Activated T-cell treated with anti-CD3 and anti-CD28 coated beads, Interleukin-2, amount 50 U/mL, for 72 hours (primary cell): ENCODE measurements around the gene HAUS1. TPM values are rescaled to one million over a fixed set of nuclear protein-coding genes. Genes with fewer than 3 reads are reported as not detected.

Experiments used
- ATAC-seq, 2 donors: fragments of 150-1000 bp; cut with Tn5 transposase; replicated peaks in 1 of 2; 2 replicates each; pipeline ENCODE4 v1.10.0; 2021; ENCODE audit warnings: moderate library complexity in 2 of 2, mild to moderate bottlenecking in 1 of 2
- DNase-seq, 2 donors: peaks; one replicate each; pipeline ENCODE4 v3.0.0; 2021 to 2022; ENCODE audit warnings: mixed read lengths in 1 of 2
- H3K27ac Mint-ChIP-seq: one replicate; pipeline ENCODE4 v1.8.0; 2022; ENCODE audit warnings: mild to moderate bottlenecking, moderate library complexity, mixed read lengths
- H3K27me3 Mint-ChIP-seq: one replicate; pipeline ENCODE4 v1.8.0; 2022; ENCODE audit warnings: low read depth, mixed read lengths
- H3K36me3 Mint-ChIP-seq, 2 donors: one replicate each; pipeline ENCODE4 v1.8.0; 2022; ENCODE audit warnings: mixed read lengths in 2 of 2, mild to moderate bottlenecking in 1 of 2; ENCODE audit not compliant: insufficient read depth in 2 of 2
- H3K4me1 Mint-ChIP-seq: one replicate; pipeline ENCODE4 v1.8.0; 2022; ENCODE audit warnings: low read depth, mixed read lengths
- H3K4me3 Mint-ChIP-seq, 2 donors: one replicate each; pipeline ENCODE4 v1.8.0; 2022; ENCODE audit warnings: mild to moderate bottlenecking in 2 of 2, mixed read lengths in 2 of 2, moderate library complexity in 2 of 2
- H3K9me3 Mint-ChIP-seq, 2 donors: one replicate each; pipeline ENCODE4 v1.8.0; 2022; ENCODE audit warnings: mixed read lengths in 2 of 2
- total RNA-seq, 2 donors: library from RNA; stranded (reverse); gene quantifications; one replicate each; pipeline ENCODE4 v1.2.3, GENCODE V29; 2022

HAUS1 gene
- total RNA-seq, 2 donors from 2014 or later = 42.0 to 43.4 TPM

GRCh38 chr18:46166261-46166970, 62.2 kb downstream of the HAUS1 start:
- ATAC-seq (no peak), DNase-seq (no peak)
- H3K27me3 Mint-ChIP-seq = no peaks in the 10 kb centered on the region
- no peak overlapping the region for H3K4me3 Mint-ChIP-seq
- no peak overlapping the region for H3K27ac Mint-ChIP-seq
- no peaks in the 10 kb centered on the region for H3K36me3 Mint-ChIP-seq
- H3K9me3 Mint-ChIP-seq = no peaks in the 10 kb centered on the region
- peaks cover 44% of the 10 kb centered on the region for H3K4me1 Mint-ChIP-seq

- H3K36me3 Mint-ChIP-seq = no peaks in the 10 kb centered on the region
- peaks cover 41% of the 10 kb centered on the region for H3K4me1 Mint-ChIP-seq
- H3K9me3 Mint-ChIP-seq = no peaks in the 10 kb centered on the region
- H3K4me3 Mint-ChIP-seq = peak overlapping the region; percentile 77 to 80
- no peaks in the 10 kb centered on the region for H3K27me3 Mint-ChIP-seq
- peak; percentile 29 to 40 for DNase-seq
- H3K27ac Mint-ChIP-seq = peak overlapping the region; percentile 51
- peak; percentile 67 to 72 for ATAC-seq
Observed at GRCh38 chr18:46167971-46168370, 63.8 kb downstream of the HAUS1 start.

- Mint-ChIP-seq H3K36me3 (peaks cover 3 to 4% of the 10 kb centered on the region in 2 donors), H3K4me3 (no peak overlapping the region)
Observed at GRCh38 chr18:46169464-46169941, 65.3 kb downstream of the HAUS1 start.

GRCh38 chr18:46171331-46171730, 67.1 kb downstream of the HAUS1 start:
- no peaks in the 10 kb centered on the region for H3K9me3 Mint-ChIP-seq
- H3K36me3 Mint-ChIP-seq = peaks cover 3 to 4% of the 10 kb centered on the region in 2 donors
- H3K4me1 Mint-ChIP-seq = peaks cover 52% of the 10 kb centered on the region
- H3K27me3 Mint-ChIP-seq = no peaks in the 10 kb centered on the region
- ATAC-seq (no peak), DNase-seq (no peak)
- peak overlapping the region in 1 of 2 donors; percentile 5 for H3K4me3 Mint-ChIP-seq
- H3K27ac Mint-ChIP-seq = no peak overlapping the region

More at GRCh38 chr18:46169464-46169941, 65.3 kb downstream of the HAUS1 start:
- no peaks in the 10 kb centered on the region for H3K27me3 Mint-ChIP-seq
- DNase-seq (no peak), ATAC-seq (no peak)
- peaks cover 42% of the 10 kb centered on the region for H3K4me1 Mint-ChIP-seq
- no peaks in the 10 kb centered on the region for H3K9me3 Mint-ChIP-seq
- H3K27ac Mint-ChIP-seq = no peak overlapping the region

- DNase-seq (peak; percentile 94 to 96), ATAC-seq (peak; percentile 89 to 90)
- no peaks in the 10 kb centered on the region for H3K27me3 Mint-ChIP-seq
- H3K4me3 Mint-ChIP-seq = peak overlapping the region; percentile 88 to 95
- peaks cover 4 to 11% of the 10 kb centered on the region in 2 donors for H3K36me3 Mint-ChIP-seq
- H3K9me3 Mint-ChIP-seq = no peaks in the 10 kb centered on the region
- H3K4me1 Mint-ChIP-seq = peaks cover 52% of the 10 kb centered on the region
- H3K27ac Mint-ChIP-seq = peak overlapping the region; percentile 95
Observed at GRCh38 chr18:46173393-46174341, 69.5 kb downstream of the HAUS1 start.

GRCh38 chr18:46174342-46175041, 70.3 kb downstream of the HAUS1 start:
- no peaks in the 10 kb centered on the region for H3K9me3 Mint-ChIP-seq
- DNase-seq = peak; percentile 75 to 78
- H3K27me3 Mint-ChIP-seq = no peaks in the 10 kb centered on the region
- H3K27ac Mint-ChIP-seq = peak overlapping the region; percentile 95
- H3K36me3 Mint-ChIP-seq = peaks cover 4 to 14% of the 10 kb centered on the region in 2 donors
- peaks cover 49% of the 10 kb centered on the region for H3K4me1 Mint-ChIP-seq
- peak overlapping the region; percentile 88 to 95 for H3K4me3 Mint-ChIP-seq
- ATAC-seq = peak; percentile 51 to 61

- Mint-ChIP-seq H3K27ac (peak overlapping the region; percentile 91), H3K27me3 (no peaks in the 10 kb centered on the region), H3K4me3 (peak overlapping the region; percentile 88 to 95), H3K9me3 (no peaks in the 10 kb centered on the region), H3K4me1 (peaks cover 59% of the 10 kb centered on the region), H3K36me3 (peaks cover 4 to 15% of the 10 kb centered on the region in 2 donors)
- ATAC-seq (no peak), DNase-seq (no peak)
Observed at GRCh38 chr18:46176001-46176400, 71.8 kb downstream of the HAUS1 start.

Other genes starting within 250 kb of the HAUS1 start
- gene EPG5, start 137.1 kb upstream of the HAUS1 start, total RNA-seq = 10 to 100 TPM; 22.2 to 27.0 TPM
- gene PSTPIP2, start 32.1 kb upstream of the HAUS1 start, total RNA-seq = 10 to 100 TPM; 26.6 to 30.1 TPM
- 100 to 1,000 TPM; 378 to 401 TPM for gene ATP5F1A, start 6.1 kb upstream of the HAUS1 start, total RNA-seq